H9 (cell line): ENCODE results near the gene GGA1. TPM values are rescaled to one million over a fixed set of nuclear protein-coding genes. Genes with fewer than 3 reads are reported as not detected.
A peak's percentile ranks its signal among the peaks of the same experiment; 100 is the strongest.

Experiments
- DNase-seq: peaks from one replicate; pipeline ENCODE4 v3.0.0-alpha.2; 2017
- H2AFZ ChIP-seq: one replicate; pipeline ENCODE4 v1.6.1; 2013; ENCODE audit warnings: mild to moderate bottlenecking, low read length, control low read depth, moderate library complexity
- H2AK5ac ChIP-seq: 2 replicates; pipeline ENCODE4 v1.6.1; 2013; ENCODE audit warnings: low read length, control low read depth, mixed read lengths; ENCODE audit not compliant: insufficient read length
- H2BK120ac ChIP-seq: one replicate; pipeline ENCODE4 v1.6.1; 2013; ENCODE audit warnings: low read depth, mild to moderate bottlenecking, low read length, control low read depth, inconsistent platforms; ENCODE audit not compliant: poor library complexity, severe bottlenecking
- H2BK12ac ChIP-seq: 2 replicates; pipeline ENCODE4 v1.6.1; 2013; ENCODE audit warnings: low read length, control low read depth, mixed read lengths, low read depth; ENCODE audit not compliant: insufficient read length
- H2BK15ac ChIP-seq: 2 replicates; pipeline ENCODE4 v1.6.1; 2013; ENCODE audit warnings: low read depth, low read length, control low read depth
- H2BK20ac ChIP-seq: one replicate; pipeline ENCODE4 v1.6.1; 2013; ENCODE audit warnings: low read depth, mild to moderate bottlenecking, low read length, control low read depth, inconsistent platforms; ENCODE audit not compliant: poor library complexity, severe bottlenecking
- H2BK5ac ChIP-seq: 2 replicates; pipeline ENCODE4 v1.6.1; 2013; ENCODE audit warnings: low read length, control low read depth, mixed read lengths; ENCODE audit not compliant: insufficient read length
- H3K14ac ChIP-seq: 2 replicates; pipeline ENCODE4 v1.6.1; 2013; ENCODE audit warnings: low read length, control low read depth; ENCODE audit not compliant: insufficient read depth
- H3K18ac ChIP-seq: 2 replicates; pipeline ENCODE4 v1.6.1; 2013; ENCODE audit warnings: low read depth, mild to moderate bottlenecking, mixed read lengths, low read length, control low read depth; ENCODE audit not compliant: insufficient read length
- H3K23ac ChIP-seq: 2 replicates; pipeline ENCODE4 v1.6.1; 2013; ENCODE audit warnings: low read length, control low read depth, mixed read lengths, low read depth; ENCODE audit not compliant: insufficient read length
- H3K23me2 ChIP-seq: 2 replicates; pipeline ENCODE4 v1.6.1; 2013; ENCODE audit warnings: low read depth, mild to moderate bottlenecking, mixed read lengths, low read length, control low read depth; ENCODE audit not compliant: insufficient read length, poor library complexity, severe bottlenecking
- H3K27ac ChIP-seq: 2 replicates; pipeline ENCODE4 v1.5.1; 2013; ENCODE audit warnings: low read length, control low read depth, mixed read lengths, low read depth; ENCODE audit not compliant: insufficient read length
- H3K27me3 ChIP-seq: 2 replicates; pipeline ENCODE4 v1.6.1; 2013; ENCODE audit warnings: low read length, control low read depth, inconsistent platforms; ENCODE audit not compliant: insufficient read depth
- H3K4ac ChIP-seq: 2 replicates; pipeline ENCODE4 v1.6.1; 2013; ENCODE audit warnings: low read depth, mild to moderate bottlenecking, control low read depth, inconsistent platforms, low read length, moderate library complexity
- H3K4me1 ChIP-seq: 2 replicates; pipeline ENCODE4 v1.6.1; 2013; ENCODE audit warnings: low read length, control low read depth, inconsistent platforms; ENCODE audit not compliant: insufficient read depth
- H3K4me2 ChIP-seq: 2 replicates; pipeline ENCODE4 v1.6.1; 2013; ENCODE audit warnings: low read length, control low read depth, mixed read lengths; ENCODE audit not compliant: insufficient read length, insufficient read depth
- H3K56ac ChIP-seq: 2 replicates; pipeline ENCODE4 v1.6.1; 2013; ENCODE audit warnings: low read depth, mild to moderate bottlenecking, mixed read lengths, low read length, control low read depth; ENCODE audit not compliant: insufficient read length
- H3K79me1 ChIP-seq: 2 replicates; pipeline ENCODE4 v1.6.1; 2013; ENCODE audit warnings: low read depth, mild to moderate bottlenecking, moderate library complexity, low read length, control low read depth, inconsistent platforms; ENCODE audit not compliant: insufficient read depth, poor library complexity, severe bottlenecking
- H3K79me2 ChIP-seq: 2 replicates; pipeline ENCODE4 v1.6.1; 2013; ENCODE audit warnings: low read length, control low read depth, inconsistent platforms; ENCODE audit not compliant: insufficient read depth
- H3K9ac ChIP-seq: 2 replicates; pipeline ENCODE4 v1.6.1; 2013; ENCODE audit warnings: low read length, control low read depth, mixed read lengths; ENCODE audit not compliant: insufficient read length; ENCODE audit errors: extremely low read depth
- H3K9me3 ChIP-seq: one replicate; pipeline ENCODE4 v1.6.1; 2013; ENCODE audit warnings: low read depth, low read length, inconsistent platforms; ENCODE audit not compliant: control insufficient read depth
- H3T11ph ChIP-seq: one replicate; pipeline ENCODE4 v1.6.1; 2013; ENCODE audit warnings: mild to moderate bottlenecking, low read length, control low read depth, inconsistent platforms
- H4K20me1 ChIP-seq: one replicate; pipeline ENCODE4 v1.6.1; 2013; ENCODE audit not compliant: control insufficient read depth, insufficient read length, insufficient read depth
- H4K5ac ChIP-seq: 2 replicates; pipeline ENCODE4 v1.6.1; 2013; ENCODE audit warnings: low read depth, mild to moderate bottlenecking, mixed read lengths, low read length, control low read depth; ENCODE audit not compliant: insufficient read length
- H4K8ac ChIP-seq: replicated peaks from 2 replicates; pipeline ENCODE4 v1.6.1; 2013; ENCODE audit warnings: low read length, control low read depth, mixed read lengths, low read depth; ENCODE audit not compliant: insufficient read length
- H4K91ac ChIP-seq: 2 replicates; pipeline ENCODE4 v1.6.1; 2013; ENCODE audit warnings: low read depth, mild to moderate bottlenecking, moderate library complexity, mixed read lengths, low read length, control low read depth; ENCODE audit not compliant: insufficient read length
- H3K27ac Mint-ChIP-seq, 3 experiments: 2 replicates in 2 of 3; 3 replicates in 1 of 3; pipeline ENCODE4 v1.8.0; 2020 to 2021; ENCODE audit warnings: mixed read lengths in 3 of 3, mild to moderate bottlenecking in 1 of 3, moderate library complexity in 1 of 3
- H3K27me3 Mint-ChIP-seq: 2 replicates; pipeline ENCODE4 v1.8.0; 2021; ENCODE audit warnings: low read depth, mild to moderate bottlenecking, moderate library complexity, mixed read lengths
- H3K36me3 Mint-ChIP-seq, 3 experiments: 2 replicates in 2 of 3; 3 replicates in 1 of 3; pipeline ENCODE4 v1.8.0; 2020 to 2021; ENCODE audit warnings: low read depth in 3 of 3, mixed read lengths in 3 of 3; ENCODE audit not compliant: insufficient read depth in 1 of 3
- H3K4me1 Mint-ChIP-seq, 2 experiments: 2 replicates each; pipeline ENCODE4 v1.8.0; 2020; ENCODE audit warnings: mixed read lengths in 2 of 2
- H3K4me3 Mint-ChIP-seq, 2 experiments: 2 replicates in 1 of 2; 3 replicates in 1 of 2; pipeline ENCODE4 v1.8.0; 2020 to 2021; ENCODE audit warnings: mild to moderate bottlenecking in 2 of 2, mixed read lengths in 2 of 2, moderate library complexity in 1 of 2
- H3K9me3 Mint-ChIP-seq, 2 experiments: 2 replicates in 1 of 2; 3 replicates in 1 of 2; pipeline ENCODE4 v1.8.0; 2020; ENCODE audit warnings: mild to moderate bottlenecking in 2 of 2, mixed read lengths in 2 of 2, moderate library complexity in 1 of 2
- WGBS: extraction: QIAGEN DNeasy Blood & Tissue Kit; methylation state at CpG from one replicate; pipeline ENCODE4 v1.1.7; 2013; ENCODE audit warnings: missing lambda C conversion rate, low lambda C conversion rate, mixed read lengths; ENCODE audit not compliant: insufficient read length; ENCODE audit errors: extremely low coverage; 5-methylcytosine and 5-hydroxymethylcytosine counted together
- total RNA-seq: library from RNA; stranded (reverse); gene quantifications from 2 replicates; pipeline ENCODE4 v1.2.1, GENCODE V29; 2021
- TF ChIP-seq, protein P1 (sequence below): fragments of 200-600 bp; sonication (generic); conservative IDR thresholded peaks from 3 replicates; pipeline ENCODE4 v1.8.0; 2021; ENCODE audit warnings: antibody characterized with exemption, mild to moderate bottlenecking

GGA1 gene
- total RNA-seq, 1 experiment from 2014 or later: 61.7 TPM

DNA sequence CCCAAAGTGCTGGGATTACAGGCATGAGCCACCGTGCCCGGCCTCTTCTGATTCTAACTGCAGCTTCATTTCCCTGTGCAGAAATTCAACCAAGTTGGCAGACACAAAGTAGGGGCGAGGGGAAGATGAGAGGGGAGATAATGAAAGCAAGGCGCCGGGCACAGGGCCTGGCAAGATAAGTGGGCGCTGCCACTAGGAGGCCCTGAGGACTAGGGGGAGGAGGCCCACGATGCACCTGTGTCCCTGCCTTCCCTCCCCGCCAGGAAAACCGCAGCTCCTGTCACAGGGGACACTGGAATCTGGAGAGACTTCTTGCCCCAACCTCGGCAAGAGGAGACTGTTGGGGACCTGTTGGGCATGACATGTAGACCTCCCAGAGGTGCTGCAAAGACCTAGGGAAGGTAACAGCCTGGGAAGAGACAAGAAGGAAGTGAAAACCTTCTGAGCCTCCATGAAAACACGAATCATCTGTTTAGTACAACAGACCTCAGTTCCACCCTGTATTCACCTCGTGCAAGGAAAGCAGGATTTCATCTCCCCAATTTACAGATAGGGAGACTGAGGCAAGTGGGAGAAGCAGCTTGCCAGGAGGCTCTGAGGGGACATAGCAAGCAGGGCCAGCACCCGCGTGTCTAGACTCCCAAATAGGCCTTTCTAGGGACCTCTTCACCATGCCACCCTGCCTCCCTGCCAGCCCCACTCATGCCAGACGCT lies 63.7 kb downstream of the GGA1 start:
- Histone ChIP-seq H4K8ac (no peak overlapping the region), H2BK15ac (no peak overlapping the region), H3K27ac (no peak overlapping the region), H4K5ac (no peak overlapping the region), H3K23me2 (peaks cover 2% of the 10 kb centered on the region), H3K79me1 (no peaks in the 10 kb centered on the region), H3K56ac (no peak overlapping the region), H2AFZ (no peak overlapping the region), H3K4ac (no peak overlapping the region), H3K23ac (no peak overlapping the region), H2BK120ac (no peak overlapping the region), H3K79me2 (no peaks in the 10 kb centered on the region), H3K18ac (no peak overlapping the region), H3K27me3 (no peaks in the 10 kb centered on the region), H2BK20ac (no peak overlapping the region), H3K9ac (no peak overlapping the region), H3K14ac (no peak overlapping the region), H2BK5ac (no peak overlapping the region), H3K4me1 (no peaks in the 10 kb centered on the region), H2AK5ac (no peak overlapping the region), H2BK12ac (no peak overlapping the region), H3K9me3 (no peaks in the 10 kb centered on the region), H4K20me1 (no peaks in the 10 kb centered on the region), H4K91ac (no peak overlapping the region), H3T11ph (no peak overlapping the region), H3K4me2 (no peak overlapping the region)
- Mint-ChIP-seq H3K27ac (no peak overlapping the region; a peak in 1 of 7 replicates), H3K4me1 (peaks cover 10 to 32% of the 10 kb centered on the region in 2 experiments), H3K9me3 (no peaks in the 10 kb centered on the region), H3K4me3 (no peak overlapping the region), H3K27me3 (peaks cover 5% of the 10 kb centered on the region), H3K36me3 (peaks cover 0 to 13% (median 0%) of the 10 kb centered on the region in 3 experiments; a peak in 3 of 7 replicates)
- TF ChIP-seq, protein P1, sequence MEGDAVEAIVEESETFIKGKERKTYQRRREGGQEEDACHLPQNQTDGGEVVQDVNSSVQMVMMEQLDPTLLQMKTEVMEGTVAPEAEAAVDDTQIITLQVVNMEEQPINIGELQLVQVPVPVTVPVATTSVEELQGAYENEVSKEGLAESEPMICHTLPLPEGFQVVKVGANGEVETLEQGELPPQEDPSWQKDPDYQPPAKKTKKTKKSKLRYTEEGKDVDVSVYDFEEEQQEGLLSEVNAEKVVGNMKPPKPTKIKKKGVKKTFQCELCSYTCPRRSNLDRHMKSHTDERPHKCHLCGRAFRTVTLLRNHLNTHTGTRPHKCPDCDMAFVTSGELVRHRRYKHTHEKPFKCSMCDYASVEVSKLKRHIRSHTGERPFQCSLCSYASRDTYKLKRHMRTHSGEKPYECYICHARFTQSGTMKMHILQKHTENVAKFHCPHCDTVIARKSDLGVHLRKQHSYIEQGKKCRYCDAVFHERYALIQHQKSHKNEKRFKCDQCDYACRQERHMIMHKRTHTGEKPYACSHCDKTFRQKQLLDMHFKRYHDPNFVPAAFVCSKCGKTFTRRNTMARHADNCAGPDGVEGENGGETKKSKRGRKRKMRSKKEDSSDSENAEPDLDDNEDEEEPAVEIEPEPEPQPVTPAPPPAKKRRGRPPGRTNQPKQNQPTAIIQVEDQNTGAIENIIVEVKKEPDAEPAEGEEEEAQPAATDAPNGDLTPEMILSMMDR: 0 out of 3 replicates have a peak, but pooled peaks have one; percentile 8
- WGBS: no CpG with 5 or more reads among the region's 15 CpGs
- no peak for DNase-seq
